Raji (cell line): ENCODE results near the gene NR4A1.

ENCODE experiments used
- POLR2A ChIP-seq: IDR thresholded peaks from 2 replicates; pipeline ENCODE4 v1.6.1; 2011; ENCODE audit warnings: low read depth, low read length, control low read depth; ENCODE audit not compliant: insufficient read depth

The NR4A1 gene

DNA sequence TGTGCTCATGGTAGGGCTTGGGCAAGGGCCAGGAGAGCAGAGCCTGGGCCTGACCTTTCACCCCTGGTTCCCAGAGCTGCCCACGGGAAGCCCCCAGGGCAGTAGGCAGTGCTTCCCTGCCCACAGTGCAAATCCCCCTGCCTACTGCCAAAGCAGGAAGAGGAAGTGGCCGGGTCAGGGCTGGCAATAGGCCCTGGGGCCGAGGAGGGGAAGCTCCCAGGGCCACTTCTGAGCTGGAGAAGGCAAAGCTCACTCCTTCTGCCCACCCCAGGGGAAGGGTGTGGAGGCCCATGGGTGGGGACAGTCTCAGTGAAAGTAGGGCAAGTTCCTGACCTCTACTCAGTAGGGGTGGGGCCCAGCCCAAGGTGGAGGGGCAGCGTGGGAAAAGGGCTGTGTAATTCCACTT, 5.4 kb upstream of the NR4A1 start:
- TF ChIP-seq POLR2A, result no peak

DNA sequence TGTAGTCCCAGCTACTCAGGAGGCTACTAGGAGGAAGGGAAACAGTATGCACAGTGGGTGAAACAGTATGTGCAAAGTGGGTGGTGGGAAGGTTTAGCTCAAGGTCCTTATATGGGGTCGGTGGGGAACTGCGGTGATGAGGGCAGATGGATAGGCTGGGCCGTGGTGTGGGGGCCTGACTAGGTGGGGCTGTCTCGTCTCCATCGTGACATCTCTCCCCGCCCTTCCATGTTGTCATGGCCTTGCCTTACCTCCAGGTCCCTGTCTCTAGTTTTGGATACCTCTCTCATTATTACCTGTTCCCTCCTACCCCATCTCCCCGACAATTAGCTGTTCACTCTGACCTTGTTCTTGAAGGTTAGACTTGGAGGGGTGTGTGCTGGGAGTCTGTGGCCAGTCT, 4.4 kb upstream of the NR4A1 start:
- no peak for TF ChIP-seq POLR2A

DNA sequence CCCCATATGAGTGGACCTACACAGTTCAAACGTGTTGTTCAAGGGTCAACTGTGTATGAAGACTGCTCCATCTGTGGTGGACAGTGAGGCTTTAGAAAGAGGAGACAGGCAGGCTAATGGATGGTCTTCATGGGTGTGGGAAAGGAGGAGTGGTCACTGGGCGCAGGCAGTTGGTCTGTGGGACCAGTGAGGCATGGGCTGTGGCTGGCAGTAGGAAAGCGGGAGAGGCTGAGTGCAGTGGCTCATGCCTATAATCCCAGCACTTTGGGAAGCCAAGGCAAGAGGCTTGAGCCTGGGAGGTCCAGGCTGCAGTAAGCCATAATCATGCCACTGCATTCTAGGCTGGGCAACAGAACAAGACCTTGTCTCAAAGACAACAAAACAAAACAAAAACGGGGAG, 2.0 kb upstream of the NR4A1 start:
- TF ChIP-seq POLR2A, result no peak

GRCh38 chr12:52049688-52050087, 1.6 kb upstream of the NR4A1 start:
- TF ChIP-seq POLR2A, result no peak

- no peak for TF ChIP-seq POLR2A
Measured at GRCh38 chr12:52050116-52050757, 1.0 kb upstream of the NR4A1 start.

DNA sequence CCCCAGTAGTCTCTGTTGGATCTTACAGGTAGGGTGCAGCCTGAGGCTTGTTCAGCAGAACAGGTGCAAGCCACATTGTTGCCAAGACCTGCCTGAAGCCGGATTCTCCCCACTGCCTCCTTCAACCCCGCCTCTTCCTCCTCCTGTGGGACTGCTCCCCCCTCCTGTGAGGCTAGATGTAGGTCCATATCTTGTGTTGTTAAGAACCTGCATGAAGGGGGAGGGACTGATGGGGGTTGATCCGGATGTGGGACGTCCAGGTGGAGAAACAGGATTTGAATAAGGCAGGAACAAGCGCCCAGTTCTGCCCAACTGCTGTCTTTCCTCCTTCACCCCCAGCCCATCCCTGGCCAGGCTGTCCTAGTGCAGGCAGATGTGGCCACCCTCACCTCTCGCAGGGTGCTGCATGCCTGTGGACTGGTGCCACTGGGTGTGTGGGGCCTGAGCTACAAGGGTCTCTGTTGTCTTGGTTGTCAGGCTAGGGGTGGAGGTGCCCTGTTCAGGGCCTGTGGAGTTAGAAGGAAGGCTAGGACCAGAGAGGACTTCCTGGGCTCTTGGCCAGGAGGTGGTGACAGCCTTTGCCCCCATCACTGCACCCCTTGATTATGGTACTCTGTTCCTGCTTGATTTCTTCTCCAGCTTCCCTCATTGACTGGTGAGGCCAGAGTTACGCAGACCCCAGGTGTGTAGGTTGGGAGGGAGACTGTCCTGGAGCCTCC, 1.4 kb downstream of the NR4A1 start:
- no peak for TF ChIP-seq POLR2A

- no peak for TF ChIP-seq POLR2A
Measured at GRCh38 chr12:52053536-52054209, 2.4 kb downstream of the NR4A1 start.

DNA sequence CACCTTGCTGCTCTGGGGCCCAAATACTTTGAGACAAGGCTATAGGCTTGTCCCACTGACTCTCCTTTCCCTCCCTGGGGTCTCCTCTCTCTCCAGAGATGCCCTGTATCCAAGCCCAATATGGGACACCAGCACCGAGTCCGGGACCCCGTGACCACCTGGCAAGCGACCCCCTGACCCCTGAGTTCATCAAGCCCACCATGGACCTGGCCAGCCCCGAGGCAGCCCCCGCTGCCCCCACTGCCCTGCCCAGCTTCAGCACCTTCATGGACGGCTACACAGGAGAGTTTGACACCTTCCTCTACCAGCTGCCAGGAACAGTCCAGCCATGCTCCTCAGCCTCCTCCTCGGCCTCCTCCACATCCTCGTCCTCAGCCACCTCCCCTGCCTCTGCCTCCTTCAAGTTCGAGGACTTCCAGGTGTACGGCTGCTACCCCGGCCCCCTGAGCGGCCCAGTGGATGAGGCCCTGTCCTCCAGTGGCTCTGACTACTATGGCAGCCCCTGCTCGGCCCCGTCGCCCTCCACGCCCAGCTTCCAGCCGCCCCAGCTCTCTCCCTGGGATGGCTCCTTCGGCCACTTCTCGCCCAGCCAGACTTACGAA, 3.1 kb downstream of the NR4A1 start:
- TF ChIP-seq POLR2A, result no peak

GRCh38 chr12:52054833-52055730, 3.8 kb downstream of the NR4A1 start:
- no peak for TF ChIP-seq POLR2A

DNA sequence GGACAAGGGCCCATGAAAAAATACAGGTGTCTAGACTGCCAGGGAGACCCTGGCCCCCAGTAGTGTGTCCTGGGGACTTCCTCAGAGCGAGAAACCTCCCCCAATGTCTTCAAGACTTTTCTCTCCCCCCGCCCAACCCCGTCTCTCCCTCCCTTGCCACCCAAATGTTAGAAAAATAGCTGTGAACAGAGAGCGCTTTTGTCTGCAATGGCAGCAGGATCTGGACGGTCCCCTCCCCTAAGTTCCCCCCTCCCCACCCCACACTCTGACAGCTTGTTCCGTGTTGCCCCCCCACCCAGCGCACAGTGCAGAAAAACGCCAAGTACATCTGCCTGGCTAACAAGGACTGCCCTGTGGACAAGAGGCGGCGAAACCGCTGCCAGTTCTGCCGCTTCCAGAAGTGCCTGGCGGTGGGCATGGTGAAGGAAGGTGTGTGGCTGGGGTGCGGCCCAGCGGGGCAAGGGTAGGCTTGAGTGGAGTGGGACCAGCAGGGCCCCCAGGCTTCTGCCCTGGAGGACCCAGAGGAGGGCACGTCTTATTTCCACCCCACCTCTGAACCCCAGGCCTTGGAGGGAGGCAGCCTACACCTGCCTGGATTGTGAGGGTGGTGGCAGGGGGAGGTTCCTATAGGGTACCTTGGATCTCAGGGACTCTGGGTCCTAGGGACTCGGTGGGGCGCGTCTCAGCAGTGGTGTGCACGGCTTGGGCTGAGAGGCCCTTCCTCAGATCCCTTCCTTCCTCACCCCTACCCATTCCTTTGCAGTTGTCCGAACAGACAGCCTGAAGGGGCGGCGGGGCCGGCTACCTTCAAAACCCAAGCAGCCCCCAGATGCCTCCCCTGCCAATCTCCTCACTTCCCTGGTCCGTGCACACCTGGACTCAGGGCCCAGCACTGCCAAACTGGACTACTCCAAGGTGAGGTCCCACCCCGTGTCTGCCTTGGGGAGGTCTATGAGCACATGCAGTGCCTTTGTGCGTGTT, 4.8 kb downstream of the NR4A1 start:
- TF ChIP-seq POLR2A, result no peak

GRCh38 chr12:52056801-52057637, 5.8 kb downstream of the NR4A1 start:
- no peak for TF ChIP-seq POLR2A

GRCh38 chr12:52057638-52058576, 6.7 kb downstream of the NR4A1 start:
- no peak for TF ChIP-seq POLR2A
